Adrenal gland (tissue), 12 donors: ENCODE data around the gene NEIL3. TPM values are rescaled to one million over a fixed set of nuclear protein-coding genes. Genes with fewer than 3 reads are reported as not detected.

Source experiments
- DNase-seq, 7 donors: peaks; one replicate each; pipeline ENCODE4 v3.0.0-alpha.2; 2019 to 2020
- H3K27ac ChIP-seq, 5 donors: fragments of 200-600 bp; sonication (generic) in 4 of 5; 1 replicate in 3 of 5; 2 replicates in 2 of 5; pipeline versions ENCODE4 v1.5.1 to v1.8.0; 2016 to 2020; ENCODE audit warnings: mild to moderate bottlenecking in 1 of 5
- H3K27me3 ChIP-seq: fragments of 200-600 bp; 2 replicates; pipeline ENCODE4 v1.8.0; 2021
- H3K36me3 ChIP-seq, 2 donors: fragments of 200-600 bp; replicated peaks in 1 of 2; 1 replicate in 1 of 2; 2 replicates in 1 of 2; pipeline versions ENCODE4 v1.5.1 to v1.8.0; 2018 to 2022
- H3K4me1 ChIP-seq, 2 donors: fragments of 200-600 bp; replicated peaks in 1 of 2; 1 replicate in 1 of 2; 2 replicates in 1 of 2; pipeline versions ENCODE4 v1.5.1 to v1.8.0; 2018 to 2021
- H3K4me3 ChIP-seq, 4 donors: fragments of 200-600 bp; sonication (generic) in 3 of 4; one replicate each; pipeline ENCODE4 v1.5.1; 2016 to 2018
- H3K9me3 ChIP-seq, 3 donors: fragments of 200-600 bp; sonication (generic) in 1 of 3; replicated peaks in 1 of 3; 1 replicate in 2 of 3; 2 replicates in 1 of 3; pipeline versions ENCODE4 v1.5.1 to v1.8.0; 2016 to 2021
- POLR2A ChIP-seq, 2 donors: fragments of 450-650 bp; IDR thresholded peaks; one replicate each; pipeline ENCODE4 v1.6.1; 2017; ENCODE audit warnings: antibody characterized with exemption in 2 of 2, mild to moderate bottlenecking in 2 of 2, moderate library complexity in 1 of 2
- WGBS, 4 donors: extraction: QIAGEN DNeasy Blood & Tissue Kit in 2 of 4; methylation state at CpG; one replicate each; pipeline versions ENCODE4 v1.1.5 to v1.1.7; 2013 to 2017; 5-methylcytosine and 5-hydroxymethylcytosine counted together
- intact Hi-C, 2 donors: fragments of 100-400 bp; cut with DNase I; formaldehyde crosslinking; loops; one replicate each; pipeline versions ENCODE4 v1.14.1 to v1.15.0; 2022 to 2023
- polyA plus RNA-seq, 3 donors: library from polyadenylated mRNA; stranded (reverse); fragments of 200-250 nt in 2 of 3; fragments of 350-450 nt in 1 of 3; fragmentation: Illumina TruSeq in 1 of 3; extraction: RNeasy Lipid Tissue Mini Kit (QIAGEN cat#74804) in 1 of 3; gene quantifications; one replicate each; pipeline ENCODE4 v1.2.3, GENCODE V29; 2013 to 2014
- total RNA-seq, 9 donors: library from RNA; depleted of rRNA in 4 of 9; stranded (reverse); fragments of >200 nt in 4 of 9; fragments of 120-200 nt in 1 of 9; fragmentation: NEBNext Ultra II Directional in 1 of 9; extraction: Animal tissue kit (Norgen Biotek cat#: 25700) in 1 of 9; gene quantifications; one replicate each; pipeline versions ENCODE4 v1.1.0 to v1.2.4, GENCODE V29; 2013 to 2023
- TF ChIP-seq, protein P1 (sequence below), 6 experiments: fragments of 450-650 bp in 4 of 6; fragments of 200-600 bp in 2 of 6; sonication (generic) in 1 of 6; IDR thresholded peaks; 1 replicate in 5 of 6; 2 replicates in 1 of 6; pipeline versions ENCODE4 v1.5.1 to v1.8.0; 2016 to 2021; ENCODE audit warnings: antibody characterized with exemption in 6 of 6, mild to moderate bottlenecking in 2 of 6, moderate library complexity in 1 of 6
- donor health status: healthy with polysubstance abuse.
- donor health status: Bipolar disorder and iron deficiency.
- donor health status: DM: yes; HTN: yes; CAD: no.
- donor health status: DM: no; HTN: no; CAD: no.
- donor health status: DM: no; HTN: no; CAD: no.
- donor health status: DM: yes; HTN: yes; CAD: no.

The NEIL3 gene
- total and polyA plus RNA-seq, 12 donors, result 0.03 to 3.3 (median 0.27) TPM; not detected in 4

- Histone ChIP-seq H3K4me1 (no peaks in the 10 kb centered on the region), H3K27ac (no peak overlapping the region), H3K27me3 (no peaks in the 10 kb centered on the region), H3K9me3 (no peaks in the 10 kb centered on the region), H3K4me3 (no peak overlapping the region), H3K36me3 (no peaks in the 10 kb centered on the region)
- intact Hi-C loops, result no loop called here
- WGBS, 4 donors, result 81 to 88% (median 87%) methylated on average over 6 of the region's 6 CpGs
- DNase-seq, result no peak
- TF ChIP-seq, protein P1, sequence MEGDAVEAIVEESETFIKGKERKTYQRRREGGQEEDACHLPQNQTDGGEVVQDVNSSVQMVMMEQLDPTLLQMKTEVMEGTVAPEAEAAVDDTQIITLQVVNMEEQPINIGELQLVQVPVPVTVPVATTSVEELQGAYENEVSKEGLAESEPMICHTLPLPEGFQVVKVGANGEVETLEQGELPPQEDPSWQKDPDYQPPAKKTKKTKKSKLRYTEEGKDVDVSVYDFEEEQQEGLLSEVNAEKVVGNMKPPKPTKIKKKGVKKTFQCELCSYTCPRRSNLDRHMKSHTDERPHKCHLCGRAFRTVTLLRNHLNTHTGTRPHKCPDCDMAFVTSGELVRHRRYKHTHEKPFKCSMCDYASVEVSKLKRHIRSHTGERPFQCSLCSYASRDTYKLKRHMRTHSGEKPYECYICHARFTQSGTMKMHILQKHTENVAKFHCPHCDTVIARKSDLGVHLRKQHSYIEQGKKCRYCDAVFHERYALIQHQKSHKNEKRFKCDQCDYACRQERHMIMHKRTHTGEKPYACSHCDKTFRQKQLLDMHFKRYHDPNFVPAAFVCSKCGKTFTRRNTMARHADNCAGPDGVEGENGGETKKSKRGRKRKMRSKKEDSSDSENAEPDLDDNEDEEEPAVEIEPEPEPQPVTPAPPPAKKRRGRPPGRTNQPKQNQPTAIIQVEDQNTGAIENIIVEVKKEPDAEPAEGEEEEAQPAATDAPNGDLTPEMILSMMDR (IDR thresholded peaks at IDR 0.05), result no peak
- TF ChIP-seq POLR2A (IDR thresholded peaks at IDR 0.05), result no peak
Observed at GRCh38 chr4:177285953-177286352, 23.7 kb upstream of the NEIL3 start.

DNA sequence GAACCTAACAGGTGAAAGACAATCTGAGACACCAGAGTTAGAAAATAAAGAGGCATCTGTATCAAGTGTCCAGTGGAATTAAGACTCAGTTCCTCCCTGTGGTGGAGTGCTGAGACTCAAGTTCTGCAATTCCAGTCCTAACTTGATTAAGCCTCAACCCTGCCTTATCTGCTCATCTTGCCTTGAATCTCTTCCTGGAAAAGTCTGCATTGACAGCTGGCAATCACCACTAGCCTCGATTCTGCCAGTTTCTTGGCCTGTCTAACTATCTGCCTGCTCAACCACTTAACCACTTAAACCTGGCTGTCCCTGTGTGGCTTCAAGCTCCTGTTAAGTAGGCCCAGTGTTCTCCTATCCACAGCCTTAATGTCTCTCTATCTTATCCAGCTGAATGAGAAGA lies 22.4 kb upstream of the NEIL3 start:
- no peaks in the 10 kb centered on the region for H3K27me3 ChIP-seq
- WGBS, 4 donors, result 15 to 26% (median 17%) methylated on average over 1 of the region's 1 CpG
- H3K4me3 ChIP-seq, result no peak overlapping the region
- H3K36me3 ChIP-seq, result no peaks in the 10 kb centered on the region
- intact Hi-C loops, result no loop called here
- H3K27ac ChIP-seq, result no peak overlapping the region
- TF ChIP-seq POLR2A (IDR thresholded peaks at IDR 0.05), result no peak
- TF ChIP-seq, protein P1 (IDR thresholded peaks at IDR 0.05), result no peak
- no peaks in the 10 kb centered on the region for H3K9me3 ChIP-seq
- no peaks in the 10 kb centered on the region for H3K4me1 ChIP-seq
- DNase-seq, result no peak

DNA sequence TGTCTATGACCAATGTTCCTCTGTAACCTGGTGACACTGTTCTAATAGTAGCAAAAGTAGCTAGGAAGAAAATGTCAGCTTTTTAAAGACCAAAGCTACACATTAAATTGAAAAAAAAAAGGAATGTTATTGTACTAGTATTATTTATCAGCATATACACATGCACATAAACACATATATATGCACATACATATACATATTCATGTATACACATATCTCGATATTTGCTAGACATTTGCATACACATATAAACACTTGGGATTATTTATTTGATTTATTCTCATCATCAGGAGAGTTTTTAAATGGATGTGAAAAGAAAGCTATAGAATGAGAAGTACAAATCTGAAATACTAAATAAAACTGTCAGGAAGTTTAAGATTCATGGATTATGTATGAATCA lies 21.3 kb upstream of the NEIL3 start:
- H3K4me3 ChIP-seq, result no peak overlapping the region
- no peak overlapping the region for H3K27ac ChIP-seq
- H3K4me1 ChIP-seq, result no peaks in the 10 kb centered on the region
- intact Hi-C loops, result no loop called here
- TF ChIP-seq, protein P1 (IDR thresholded peaks at IDR 0.05), result no peak
- no peak for TF ChIP-seq POLR2A (IDR thresholded peaks at IDR 0.05)
- H3K9me3 ChIP-seq, result no peaks in the 10 kb centered on the region
- WGBS, 4 donors, result 91 to 100% (median 94%) methylated on average over 1 of the region's 1 CpG
- H3K36me3 ChIP-seq, result no peaks in the 10 kb centered on the region
- no peaks in the 10 kb centered on the region for H3K27me3 ChIP-seq
- no peak for DNase-seq

- intact Hi-C loops, result no loop called here
Observed at GRCh38 chr4:177290780-177291179, 18.9 kb upstream of the NEIL3 start.

More at GRCh38 chr4:177290780-177291179, 18.9 kb upstream of the NEIL3 start:
- Histone ChIP-seq H3K4me1 (no peaks in the 10 kb centered on the region), H3K36me3 (no peaks in the 10 kb centered on the region), H3K27me3 (no peaks in the 10 kb centered on the region), H3K9me3 (no peaks in the 10 kb centered on the region), H3K4me3 (no peak overlapping the region), H3K27ac (no peak overlapping the region)
- no peak for DNase-seq
- no peak for TF ChIP-seq POLR2A (IDR thresholded peaks at IDR 0.05)
- TF ChIP-seq, protein P1 (IDR thresholded peaks at IDR 0.05), result no peak
- WGBS, 4 donors, result 76 to 85% (median 79%) methylated on average over 6 of the region's 6 CpGs
